Spleen (tissue), 11 donors: ENCODE measurements around the gene HS3ST4. TPM values are rescaled to one million over a fixed set of nuclear protein-coding genes. Genes with fewer than 3 reads are reported as not detected.

Experiments
- DNase-seq: peaks from one replicate; pipeline ENCODE4 v3.0.0-alpha.2; 2020
- H3K27ac ChIP-seq, 8 donors: fragments of 200-600 bp; sonication (generic) in 7 of 8; 1 replicate in 4 of 8; 2 replicates in 4 of 8; pipeline versions ENCODE4 v1.5.0 to v1.8.0; 2016 to 2021; ENCODE audit warnings: inconsistent platforms in 4 of 8, mild to moderate bottlenecking in 4 of 8, moderate library complexity in 1 of 8
- H3K27me3 ChIP-seq, 7 donors: fragments of 200-600 bp; sonication (generic) in 6 of 7; replicated peaks in 1 of 7; 1 replicate in 4 of 7; 2 replicates in 3 of 7; pipeline versions ENCODE4 v1.5.0 to v1.8.0; 2016 to 2021; ENCODE audit warnings: inconsistent platforms in 3 of 7, mild to moderate bottlenecking in 1 of 7
- H3K36me3 ChIP-seq, 6 donors: fragments of 200-600 bp; sonication (generic) in 5 of 6; 1 replicate in 4 of 6; 2 replicates in 2 of 6; pipeline versions ENCODE4 v1.5.0 to v1.8.0; 2016 to 2021; ENCODE audit warnings: inconsistent platforms in 2 of 6
- H3K4me1 ChIP-seq, 6 donors: fragments of 200-600 bp; sonication (generic) in 5 of 6; 1 replicate in 3 of 6; 2 replicates in 3 of 6; pipeline versions ENCODE4 v1.5.0 to v1.8.0; 2016 to 2021; ENCODE audit warnings: inconsistent platforms in 3 of 6
- H3K4me3 ChIP-seq, 8 donors: fragments of 200-600 bp; sonication (generic) in 7 of 8; 1 replicate in 4 of 8; 2 replicates in 4 of 8; pipeline versions ENCODE4 v1.5.0 to v1.8.0; 2016 to 2021; ENCODE audit warnings: inconsistent platforms in 4 of 8, mild to moderate bottlenecking in 4 of 8, moderate library complexity in 2 of 8
- H3K9me3 ChIP-seq, 8 donors: fragments of 200-600 bp; sonication (generic) in 7 of 8; 1 replicate in 4 of 8; 2 replicates in 4 of 8; pipeline versions ENCODE4 v1.5.0 to v1.8.0; 2016 to 2021; ENCODE audit warnings: inconsistent platforms in 4 of 8
- POLR2A ChIP-seq, 3 donors: fragments of 450-650 bp; IDR thresholded peaks; one replicate each; pipeline ENCODE4 v1.5.1; 2017; ENCODE audit warnings: antibody characterized with exemption in 3 of 3, mild to moderate bottlenecking in 1 of 3
- POLR2AphosphoS5 ChIP-seq, 3 donors: sonication (generic); formaldehyde crosslinking; IDR thresholded peaks; one replicate each; pipeline ENCODE4 v1.5.1; 2017; ENCODE audit warnings: antibody characterized with exemption in 3 of 3
- WGBS, 5 donors: extraction: QIAGEN DNeasy Blood & Tissue Kit in 3 of 5; methylation state at CpG; one replicate each; pipeline versions ENCODE4 v1.1.5 to v1.1.7; 2013 to 2018; 5-methylcytosine and 5-hydroxymethylcytosine counted together
- intact Hi-C: fragments of 100-400 bp; cut with DNase I; formaldehyde crosslinking; loops from one replicate; pipeline ENCODE4 v1.15.0; 2023; ENCODE audit warnings: low total_unique reads
- polyA plus RNA-seq, 3 donors: library from polyadenylated mRNA; stranded (reverse); fragments of 200-250 nt; gene quantifications; one replicate each; pipeline ENCODE4 v1.2.1, GENCODE V29; 2013
- total RNA-seq, 7 donors: library from RNA; depleted of rRNA in 3 of 7; stranded (reverse); fragments of >200 nt in 3 of 7; fragmentation: NEBNext Ultra II Directional in 4 of 7; extraction: Animal tissue kit (Norgen Biotek cat#: 25700) in 4 of 7; gene quantifications; one replicate each; pipeline versions ENCODE4 v1.1.0 to v1.2.1, GENCODE V29; 2016 to 2021
- TF ChIP-seq, protein P1 (sequence below), 11 experiments: fragments of 200-600 bp in 7 of 11; fragments of 450-650 bp in 4 of 11; sonication (generic) in 4 of 11; IDR thresholded peaks in 8 of 11; conservative IDR thresholded peaks in 3 of 11; 1 replicate in 7 of 11; 2 replicates in 4 of 11; pipeline versions ENCODE4 v1.4.0 to v1.8.0; 2016 to 2021; ENCODE audit warnings: antibody characterized with exemption in 11 of 11, inconsistent platforms in 4 of 11, mild to moderate bottlenecking in 1 of 11
- donor health status: healthy with polysubstance abuse.
- donor health status: DM: no; HTN: no; CAD: no; lungs with moderate emphysema.
- donor health status: DM: no; HTN: no; CAD: no.
- donor health status: Bipolar disorder and iron deficiency.
- donor health status: healthy.
- donor health status: DM: no; HTN: no; CAD: no.
- donor health status: DM: yes; HTN: yes; CAD: no.

Gene HS3ST4
- total and polyA plus RNA-seq, 10 donors, result 0.08 to 4.2 (median 1.9) TPM

DNA sequence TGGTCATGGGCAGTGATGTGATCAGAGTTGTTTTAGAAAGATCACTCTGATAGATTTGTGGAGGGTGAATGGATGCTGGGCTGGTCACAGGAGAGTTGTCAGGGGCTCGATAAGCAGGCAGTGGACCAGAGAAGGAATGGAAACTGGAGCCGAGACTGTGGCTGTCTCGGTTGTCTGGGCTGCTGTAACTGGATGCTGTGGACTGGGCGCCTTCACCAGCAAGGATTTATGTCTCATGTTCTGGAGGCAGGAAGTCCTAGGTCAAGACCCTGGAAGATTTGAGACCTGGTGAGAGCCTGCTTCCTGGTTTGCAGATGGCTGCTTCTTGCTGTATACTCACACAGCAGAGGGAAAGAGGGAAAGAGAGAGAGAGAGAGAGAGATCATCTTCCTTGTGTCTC is 203.6 kb downstream of the HS3ST4 start:
- WGBS, 5 donors, result 8 to 18% (median 10%) methylated on average over 4 of the region's 4 CpGs
- intact Hi-C loops, result no loop called here
- H3K27me3 ChIP-seq, result peaks cover 0 to 15% (median 0%) of the 10 kb centered on the region in 7 donors
- H3K27ac ChIP-seq, result no peak overlapping the region
- TF ChIP-seq POLR2AphosphoS5 (IDR thresholded peaks at IDR 0.05) (no peak), POLR2A (IDR thresholded peaks at IDR 0.05) (no peak)
- TF ChIP-seq, protein P1, sequence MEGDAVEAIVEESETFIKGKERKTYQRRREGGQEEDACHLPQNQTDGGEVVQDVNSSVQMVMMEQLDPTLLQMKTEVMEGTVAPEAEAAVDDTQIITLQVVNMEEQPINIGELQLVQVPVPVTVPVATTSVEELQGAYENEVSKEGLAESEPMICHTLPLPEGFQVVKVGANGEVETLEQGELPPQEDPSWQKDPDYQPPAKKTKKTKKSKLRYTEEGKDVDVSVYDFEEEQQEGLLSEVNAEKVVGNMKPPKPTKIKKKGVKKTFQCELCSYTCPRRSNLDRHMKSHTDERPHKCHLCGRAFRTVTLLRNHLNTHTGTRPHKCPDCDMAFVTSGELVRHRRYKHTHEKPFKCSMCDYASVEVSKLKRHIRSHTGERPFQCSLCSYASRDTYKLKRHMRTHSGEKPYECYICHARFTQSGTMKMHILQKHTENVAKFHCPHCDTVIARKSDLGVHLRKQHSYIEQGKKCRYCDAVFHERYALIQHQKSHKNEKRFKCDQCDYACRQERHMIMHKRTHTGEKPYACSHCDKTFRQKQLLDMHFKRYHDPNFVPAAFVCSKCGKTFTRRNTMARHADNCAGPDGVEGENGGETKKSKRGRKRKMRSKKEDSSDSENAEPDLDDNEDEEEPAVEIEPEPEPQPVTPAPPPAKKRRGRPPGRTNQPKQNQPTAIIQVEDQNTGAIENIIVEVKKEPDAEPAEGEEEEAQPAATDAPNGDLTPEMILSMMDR (IDR thresholded peaks at IDR 0.05 in 8 of 11, conservative IDR thresholded peaks at IDR 0.05 in 3 of 11), result no peak
- no peak for DNase-seq
- peaks cover 0 to 3% (median 0%) of the 10 kb centered on the region in 8 donors for H3K9me3 ChIP-seq
- no peaks in the 10 kb centered on the region for H3K4me1 ChIP-seq
- H3K4me3 ChIP-seq, result no peak overlapping the region
- no peaks in the 10 kb centered on the region for H3K36me3 ChIP-seq

DNA sequence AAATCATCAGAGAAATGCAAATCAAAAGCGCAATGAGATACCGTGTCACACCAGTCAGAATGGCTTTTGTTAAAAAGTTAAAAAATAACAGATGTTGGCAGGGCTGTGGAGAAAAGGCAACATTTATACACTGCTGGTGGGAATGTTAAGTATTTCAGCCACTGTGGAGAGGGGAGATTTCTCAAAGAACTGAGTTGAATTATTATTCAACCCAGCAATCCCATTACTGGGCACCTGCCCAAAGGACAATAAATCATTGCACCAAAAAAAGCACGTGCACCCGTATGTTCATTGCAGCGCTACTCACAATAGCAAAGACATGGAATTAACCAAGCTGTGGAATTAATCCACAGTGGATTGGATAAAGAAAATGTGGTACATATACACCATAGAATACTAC is 204.7 kb downstream of the HS3ST4 start:
- intact Hi-C loops, result no loop called here
- Histone ChIP-seq H3K27ac (no peak overlapping the region), H3K36me3 (no peaks in the 10 kb centered on the region), H3K4me3 (no peak overlapping the region), H3K9me3 (no peaks in the 10 kb centered on the region), H3K4me1 (no peaks in the 10 kb centered on the region), H3K27me3 (peaks cover 0 to 12% (median 0%) of the 10 kb centered on the region in 7 donors)
- DNase-seq, result no peak
- TF ChIP-seq POLR2A (IDR thresholded peaks at IDR 0.05) (no peak), POLR2AphosphoS5 (IDR thresholded peaks at IDR 0.05) (no peak)
- TF ChIP-seq, protein P1 (IDR thresholded peaks at IDR 0.05 in 8 of 11, conservative IDR thresholded peaks at IDR 0.05 in 3 of 11), result no peak
- whole genome bisulfite sequencing, 5 donors, result 51 to 78% (median 56%) methylated on average over 5 of the region's 5 CpGs

DNA sequence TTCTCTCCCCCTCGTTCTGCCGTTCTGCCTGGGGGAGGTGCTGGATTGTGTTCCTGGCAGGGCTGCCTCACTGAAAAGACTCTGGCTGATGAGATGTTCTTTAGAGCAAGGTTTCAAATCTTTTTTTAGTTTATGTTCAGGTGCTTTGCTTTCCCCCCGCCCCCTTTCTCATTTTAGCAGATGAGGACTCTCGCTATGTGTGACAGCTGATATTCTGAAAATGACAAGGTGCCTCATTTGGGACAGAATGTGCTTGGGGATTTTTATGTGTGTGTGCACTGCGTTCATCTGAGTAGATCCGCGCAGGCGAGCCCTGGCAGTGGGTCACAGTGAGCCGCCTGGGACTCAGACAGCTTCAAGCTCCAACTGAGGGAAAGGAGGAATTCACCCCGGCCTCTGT is 205.9 kb downstream of the HS3ST4 start:
- intact Hi-C loops, result no loop called here
- TF ChIP-seq, protein P1 (IDR thresholded peaks at IDR 0.05 in 8 of 11, conservative IDR thresholded peaks at IDR 0.05 in 3 of 11), result no peak
- no peak for TF ChIP-seq POLR2AphosphoS5 (IDR thresholded peaks at IDR 0.05)
- TF ChIP-seq POLR2A (IDR thresholded peaks at IDR 0.05), result no peak
- 51 to 61% (median 56%) methylated on average over 10 of the region's 10 CpGs for WGBS, 5 donors
- Histone ChIP-seq H3K4me1 (no peaks in the 10 kb centered on the region), H3K4me3 (no peak overlapping the region), H3K36me3 (no peaks in the 10 kb centered on the region), H3K27ac (no peak overlapping the region), H3K27me3 (peaks cover 0 to 12% (median 0%) of the 10 kb centered on the region in 7 donors), H3K9me3 (no peaks in the 10 kb centered on the region)
- DNase-seq, result no peak

DNA sequence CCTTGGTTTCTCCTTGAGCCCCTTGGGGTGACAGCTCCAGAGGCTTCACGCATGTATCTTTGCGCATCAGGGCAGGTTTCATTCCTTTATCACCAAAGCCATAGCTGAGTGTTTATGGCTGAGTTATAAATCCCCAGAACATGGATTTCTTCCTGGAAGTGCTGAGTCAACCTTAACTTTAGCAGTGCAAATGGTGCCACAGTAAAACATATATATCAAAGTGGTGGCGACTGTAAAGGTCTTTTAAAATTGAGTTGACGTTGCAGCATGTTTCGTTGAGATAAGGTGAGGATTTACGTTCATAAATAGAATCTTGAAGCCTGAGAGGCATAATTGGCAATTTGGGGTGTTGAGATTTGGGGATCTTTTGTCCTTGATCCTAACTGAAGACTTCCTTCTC is 214.1 kb downstream of the HS3ST4 start:
- Histone ChIP-seq H3K4me3 (no peak overlapping the region), H3K9me3 (no peaks in the 10 kb centered on the region), H3K27ac (no peak overlapping the region), H3K36me3 (no peaks in the 10 kb centered on the region), H3K27me3 (no peaks in the 10 kb centered on the region), H3K4me1 (no peaks in the 10 kb centered on the region)
- intact Hi-C loops, result no loop called here
- TF ChIP-seq POLR2AphosphoS5 (IDR thresholded peaks at IDR 0.05) (no peak), POLR2A (IDR thresholded peaks at IDR 0.05) (no peak)
- TF ChIP-seq, protein P1 (IDR thresholded peaks at IDR 0.05 in 8 of 11, conservative IDR thresholded peaks at IDR 0.05 in 3 of 11), result no peak
- WGBS, 5 donors, result 70 to 84% (median 75%) methylated on average over 6 of the region's 6 CpGs
- no peak for DNase-seq
